Neural progenitor cell (in vitro differentiated cells): Measurements from ENCODE around the gene PIAS2. TPM values are rescaled to one million over a fixed set of nuclear protein-coding genes. Genes with fewer than 3 reads are reported as not detected.

ENCODE experiments used
- DNase-seq: peaks from one replicate; pipeline ENCODE4 v3.0.0-alpha.2; 2016; ENCODE audit warnings: low spot score
- H2AFZ ChIP-seq: fragments of 200-600 bp; sonication (generic); replicated peaks from 2 replicates; pipeline ENCODE4 v1.6.1; 2016; ENCODE audit warnings: antibody characterized with exemption
- H3F3A ChIP-seq: fragments of 200-600 bp; sonication (generic); 2 replicates; pipeline ENCODE4 v1.6.1; 2016; ENCODE audit warnings: antibody characterized with exemption, low read depth
- H3K27ac ChIP-seq: fragments of 200-600 bp; sonication (generic); 2 replicates; pipeline ENCODE4 v1.5.1; 2016; ENCODE audit warnings: mild to moderate bottlenecking
- H3K27me3 ChIP-seq: fragments of 200-600 bp; sonication (generic); 2 replicates; pipeline ENCODE4 v1.6.1; 2016; ENCODE audit warnings: mild to moderate bottlenecking, moderate library complexity
- H3K36me3 ChIP-seq: fragments of 200-600 bp; sonication (generic); 2 replicates; pipeline ENCODE4 v1.5.1; 2016
- H3K4me1 ChIP-seq: fragments of 200-600 bp; sonication (generic); 2 replicates; pipeline ENCODE4 v1.6.1; 2016; ENCODE audit warnings: mixed run types
- H3K4me2 ChIP-seq: fragments of 200-600 bp; sonication (generic); 2 replicates; pipeline ENCODE4 v1.6.1; 2016
- H3K4me3 ChIP-seq: fragments of 200-600 bp; sonication (generic); 2 replicates; pipeline ENCODE4 v1.5.1; 2016
- H3K79me2 ChIP-seq: fragments of 200-600 bp; sonication (generic); 2 replicates; pipeline ENCODE4 v1.6.1; 2016; ENCODE audit warnings: low read depth
- H3K9ac ChIP-seq: fragments of 200-600 bp; sonication (generic); 2 replicates; pipeline ENCODE4 v1.6.1; 2016
- H3K9me3 ChIP-seq: fragments of 200-600 bp; sonication (generic); 2 replicates; pipeline ENCODE4 v1.5.1; 2016; ENCODE audit warnings: low read depth
- H4K20me1 ChIP-seq: fragments of 200-600 bp; sonication (generic); 2 replicates; pipeline ENCODE4 v1.6.1; 2016; ENCODE audit warnings: low read depth
- H3K27ac Mint-ChIP-seq: 3 replicates; pipeline ENCODE4 v1.8.0; 2021; ENCODE audit warnings: mixed read lengths
- H3K27me3 Mint-ChIP-seq: 2 replicates; pipeline ENCODE4 v1.8.0; 2022; ENCODE audit warnings: low read depth, mild to moderate bottlenecking, inconsistent platforms, moderate library complexity, mixed read lengths; ENCODE audit not compliant: insufficient read depth
- H3K36me3 Mint-ChIP-seq: 3 replicates; pipeline ENCODE4 v1.8.0; 2021; ENCODE audit warnings: mixed read lengths
- H3K4me1 Mint-ChIP-seq: 3 replicates; pipeline ENCODE4 v1.8.0; 2021; ENCODE audit warnings: mixed read lengths
- H3K4me3 Mint-ChIP-seq: 3 replicates; pipeline ENCODE4 v1.8.0; 2021; ENCODE audit warnings: mild to moderate bottlenecking, moderate library complexity, mixed read lengths
- H3K9me3 Mint-ChIP-seq: 3 replicates; pipeline ENCODE4 v1.8.0; 2020; ENCODE audit warnings: mixed read lengths
- CTCF ChIP-seq: fragments of 200-600 bp; sonication (generic); IDR thresholded peaks from 2 replicates; pipeline ENCODE4 v1.5.1; 2017; ENCODE audit warnings: antibody characterized with exemption, mild to moderate bottlenecking
- EZH2 ChIP-seq: fragments of 200-600 bp; sonication (generic); IDR thresholded peaks from 2 replicates; pipeline ENCODE4 v1.6.1; 2017; ENCODE audit warnings: antibody characterized with exemption, mild to moderate bottlenecking, moderate library complexity
- EZH2phosphoT487 ChIP-seq: fragments of 200-600 bp; sonication (generic); IDR thresholded peaks from 2 replicates; pipeline ENCODE4 v1.6.1; 2017; ENCODE audit warnings: antibody characterized with exemption
- total RNA-seq: library from RNA; depleted of rRNA; stranded (reverse); fragments of >200 nt; gene quantifications from 2 replicates; pipeline ENCODE4 v1.2.3, GENCODE V29; 2015; ENCODE audit warnings: low replicate concordance

PIAS2 gene
- total RNA-seq, 1 donor from 2014 or later = 39.4 TPM

DNA sequence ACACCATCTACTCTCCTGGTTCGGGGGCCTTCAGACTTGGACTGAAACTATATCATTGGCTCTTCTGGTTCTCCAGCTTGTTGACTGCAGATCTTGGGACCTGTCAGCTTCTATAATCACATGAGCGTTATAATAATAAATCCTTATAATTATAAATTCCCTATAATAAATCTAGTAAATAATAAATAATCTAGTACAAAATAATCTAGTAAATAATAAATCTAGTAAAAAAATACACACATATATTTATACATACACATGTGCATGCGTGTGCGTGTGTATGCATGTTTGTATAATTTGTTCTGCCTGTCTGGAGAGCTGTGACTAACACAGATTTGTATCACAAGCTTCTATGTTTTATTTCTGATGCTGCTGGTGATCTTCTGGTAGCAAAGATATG lies 40.9 kb upstream of the PIAS2 start:
- H3K36me3 ChIP-seq = no peaks in the 10 kb centered on the region

DNA sequence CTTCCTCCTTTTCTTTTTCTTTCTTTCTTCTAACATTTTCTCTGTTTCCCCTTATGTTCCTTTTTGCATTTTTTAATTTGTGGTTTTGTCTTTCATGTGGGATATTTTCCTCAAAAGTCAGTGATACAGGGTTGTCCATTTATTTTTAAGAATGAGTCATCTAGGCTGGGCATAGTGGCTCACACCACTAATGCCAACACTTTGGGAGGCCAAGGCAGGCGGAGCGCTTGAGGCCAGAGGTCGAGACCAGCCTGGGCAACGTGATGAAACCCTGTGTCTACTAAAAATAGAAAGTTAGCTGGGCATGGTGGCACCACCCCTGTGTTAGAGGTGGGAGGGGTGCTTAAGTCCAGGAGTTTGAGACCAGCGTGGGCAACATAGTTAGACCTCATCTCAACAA lies 35.9 kb upstream of the PIAS2 start:
- Histone ChIP-seq H3K4me2 (no peak overlapping the region), H3F3A (no peaks in the 10 kb centered on the region), H2AFZ (no peak overlapping the region), H3K9ac (no peak overlapping the region), H3K27me3 (no peaks in the 10 kb centered on the region), H4K20me1 (no peaks in the 10 kb centered on the region), H3K4me1 (no peaks in the 10 kb centered on the region), H3K9me3 (no peaks in the 10 kb centered on the region), H3K36me3 (no peaks in the 10 kb centered on the region), H3K27ac (no peak overlapping the region), H3K79me2 (no peaks in the 10 kb centered on the region), H3K4me3 (no peak overlapping the region)
- no peak overlapping the region for H3K27ac Mint-ChIP-seq
- H3K4me1 Mint-ChIP-seq = no peaks in the 10 kb centered on the region
- H3K27me3 Mint-ChIP-seq = peaks cover 2% of the 10 kb centered on the region
- TF ChIP-seq EZH2phosphoT487 (no peak), EZH2 (no peak), CTCF (no peak)
- no peaks in the 10 kb centered on the region for H3K9me3 Mint-ChIP-seq
- no peak overlapping the region for H3K4me3 Mint-ChIP-seq
- peaks cover 1% of the 10 kb centered on the region for H3K36me3 Mint-ChIP-seq
- no peak for DNase-seq

More for the DNA sequence above, 40.9 kb upstream of the PIAS2 start:
- Histone ChIP-seq H3K27me3 (no peaks in the 10 kb centered on the region), H3F3A (no peaks in the 10 kb centered on the region), H2AFZ (no peak overlapping the region), H3K79me2 (no peaks in the 10 kb centered on the region), H3K9me3 (no peaks in the 10 kb centered on the region), H3K27ac (no peak overlapping the region), H4K20me1 (no peaks in the 10 kb centered on the region), H3K4me1 (no peaks in the 10 kb centered on the region), H3K9ac (no peak overlapping the region), H3K4me3 (no peak overlapping the region), H3K4me2 (no peak overlapping the region)
- no peaks in the 10 kb centered on the region for H3K27me3 Mint-ChIP-seq
- no peak overlapping the region for H3K27ac Mint-ChIP-seq
- TF ChIP-seq CTCF (no peak), EZH2phosphoT487 (no peak), EZH2 (no peak)
- H3K9me3 Mint-ChIP-seq = peaks cover 5% of the 10 kb centered on the region
- no peak overlapping the region for H3K4me3 Mint-ChIP-seq
- H3K4me1 Mint-ChIP-seq = no peaks in the 10 kb centered on the region
- peaks cover 5% of the 10 kb centered on the region for H3K36me3 Mint-ChIP-seq
- no peak for DNase-seq

DNA sequence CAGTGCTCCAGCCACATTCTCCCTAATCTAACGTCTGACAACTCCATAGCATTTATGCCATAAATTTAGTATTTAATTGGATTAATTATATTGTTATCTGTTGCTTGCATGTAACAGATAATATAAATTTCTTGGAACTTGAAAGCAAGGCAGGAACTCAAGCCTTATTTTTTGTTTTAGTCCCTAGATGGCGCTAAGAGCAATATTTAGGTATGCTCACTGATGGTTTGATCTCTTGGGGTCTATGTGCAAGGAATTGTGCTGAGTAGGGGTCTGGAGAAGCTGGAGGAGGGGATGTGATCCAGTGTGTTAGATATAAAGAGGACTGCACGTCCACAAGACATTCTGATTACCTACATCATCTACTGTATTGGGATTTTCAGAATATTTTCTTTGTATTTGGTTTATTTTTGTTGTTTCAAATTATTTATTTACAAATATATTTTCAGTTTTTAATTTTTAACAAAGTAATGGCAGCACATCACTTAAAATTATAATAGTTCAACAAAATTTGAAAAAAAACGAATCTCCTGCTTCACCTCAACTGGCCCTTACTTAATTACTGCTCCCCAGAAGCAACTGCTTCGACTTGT lies 32.9 kb upstream of the PIAS2 start:
- Histone ChIP-seq H3K4me1 (peaks cover 3% of the 10 kb centered on the region), H3K9ac (no peak overlapping the region), H3K79me2 (no peaks in the 10 kb centered on the region), H3F3A (peaks cover 5% of the 10 kb centered on the region), H4K20me1 (no peaks in the 10 kb centered on the region), H3K9me3 (no peaks in the 10 kb centered on the region), H3K36me3 (no peaks in the 10 kb centered on the region), H3K4me2 (no peak overlapping the region), H3K27me3 (no peaks in the 10 kb centered on the region), H2AFZ (no peak overlapping the region), H3K27ac (no peak overlapping the region), H3K4me3 (no peak overlapping the region)
- Mint-ChIP-seq H3K4me1 (no peaks in the 10 kb centered on the region), H3K9me3 (no peaks in the 10 kb centered on the region), H3K36me3 (peaks cover 1% of the 10 kb centered on the region), H3K4me3 (no peak overlapping the region), H3K27me3 (peaks cover 2% of the 10 kb centered on the region), H3K27ac (no peak overlapping the region)
- DNase-seq = peak; percentile 56
- TF ChIP-seq CTCF (peak; percentile 71), EZH2 (no peak)
